K562 (cell line): Measurements from ENCODE around the gene NNAT. TPM values are rescaled to one million over a fixed set of nuclear protein-coding genes. Genes with fewer than 3 reads are reported as not detected.
A peak's percentile ranks its signal among the peaks of the same experiment; 100 is the strongest.

Source experiments
- ATAC-seq: fragments of 200-7000 bp; cut with Tn5 transposase; 3 replicates; pipeline ENCODE4 v1.9.1; 2020; ENCODE audit warnings: moderate library complexity
- BruUV-seq: library from RNA; stranded (reverse); fragments of 400-500 nt; replicated peaks from 2 replicates; lab custom pipeline; 2021; lab: Mats Ljungman, UMichigan
- CTCF ChIA-PET: fragments of 300-600 bp; formaldehyde crosslinking; extraction: SDS; loops from one replicate; lab custom pipeline; 2021; ENCODE audit warnings: low intra/inter-chr PET ratio; lab: Yijun Ruan, JAX
- POLR2A ChIA-PET: fragments of 300-600, 350-650 bp; sonication (Branson Sonifier 250); formaldehyde crosslinking; extraction: SDS; loops from one replicate; lab custom pipeline; 2021; ENCODE audit warnings: antibody characterized with exemption, inconsistent platforms; lab: Yijun Ruan, JAX
- DNase-seq, 4 experiments: peaks; one replicate each; pipeline versions ENCODE4 v3.0.0 to v3.0.0-alpha.2; 2011 to 2018; ENCODE audit warnings: low spot score in 3 of 4, mixed read lengths in 3 of 4; ENCODE audit errors: extremely low read depth in 1 of 4
- FAIRE-seq: peaks from 2 replicates; lab custom pipeline; 2011; peaks lifted over from hg19 to GRCh38; lab: Jason Lieb, UNC
- H2AFZ ChIP-seq: 2 replicates; pipeline ENCODE4 v1.6.0; 2011; ENCODE audit warnings: low read depth, low read length, control low read depth, inconsistent platforms
- H3K27ac ChIP-seq: fragments of 200-600 bp; 3 replicates; pipeline ENCODE4 v1.8.0; 2011; ENCODE audit warnings: low read depth, mild to moderate bottlenecking, control low read depth, inconsistent platforms, low read length, moderate library complexity, mixed read lengths; ENCODE audit errors: extremely low read depth
- H3K27me3 ChIP-seq, 2 experiments: fragments of 300-600 bp in 1 of 2; 2 replicates in 1 of 2; 3 replicates in 1 of 2; pipeline versions ENCODE4 v1.6.0 to v1.8.0; 2011; ENCODE audit warnings: inconsistent platforms in 2 of 2, low read length in 2 of 2, mild to moderate bottlenecking in 1 of 2, mixed read lengths in 1 of 2, moderate library complexity in 1 of 2; ENCODE audit not compliant: control insufficient read depth in 2 of 2, insufficient read depth in 2 of 2
- H3K36me3 ChIP-seq: fragments of 300-600 bp; 3 replicates; pipeline ENCODE4 v1.8.0; 2011; ENCODE audit warnings: mild to moderate bottlenecking, low read length, inconsistent platforms; ENCODE audit not compliant: control insufficient read depth, insufficient read depth
- H3K4me1 ChIP-seq, 2 experiments: fragments of 200-600 bp in 1 of 2; replicated peaks in 1 of 2; 2 replicates in 1 of 2; 3 replicates in 1 of 2; pipeline versions ENCODE4 v1.5.1 to v1.8.0; 2011; ENCODE audit warnings: inconsistent platforms in 2 of 2, low read length in 2 of 2, mild to moderate bottlenecking in 1 of 2, mixed read lengths in 1 of 2, moderate library complexity in 1 of 2; ENCODE audit not compliant: control insufficient read depth in 2 of 2, insufficient read depth in 2 of 2
- H3K4me2 ChIP-seq: 2 replicates; pipeline ENCODE4 v1.6.1; 2011; ENCODE audit warnings: low read length, control low read depth, inconsistent platforms, mixed read lengths; ENCODE audit not compliant: insufficient read depth
- H3K4me3 ChIP-seq: fragments of 200-600 bp; sonication (generic), shearing (Covaris generic); 2 replicates; pipeline ENCODE4 v1.5.1; 2016; ENCODE audit warnings: control low read depth, inconsistent platforms
- H3K79me2 ChIP-seq: fragments of 200-600 bp; 3 replicates; pipeline ENCODE4 v1.8.0; 2011; ENCODE audit warnings: low read length, inconsistent platforms; ENCODE audit not compliant: control insufficient read depth, insufficient read depth
- H3K9ac ChIP-seq, 2 experiments: 2 replicates each; pipeline versions ENCODE4 v1.6.0 to v1.6.1; 2011; ENCODE audit warnings: low read depth in 2 of 2, low read length in 2 of 2, control low read depth in 1 of 2, inconsistent platforms in 1 of 2, mild to moderate bottlenecking in 1 of 2, mixed read lengths in 1 of 2; ENCODE audit not compliant: insufficient read depth in 1 of 2
- H3K9me1 ChIP-seq: one replicate; pipeline ENCODE4 v1.6.0; 2011; ENCODE audit warnings: inconsistent platforms, mild to moderate bottlenecking, low read length, moderate library complexity; ENCODE audit not compliant: control insufficient read depth, insufficient read depth
- H3K9me3 ChIP-seq: replicated peaks from 2 replicates; pipeline ENCODE4 v1.5.1; 2011; ENCODE audit warnings: low read depth, low read length, inconsistent platforms; ENCODE audit not compliant: control insufficient read depth, insufficient read depth
- H4K20me1 ChIP-seq: replicated peaks from 2 replicates; pipeline ENCODE4 v1.6.1; 2011; ENCODE audit warnings: low read length, inconsistent platforms, mixed read lengths; ENCODE audit not compliant: control insufficient read depth, insufficient read depth
- BCOR ChIP-seq: fragments of 450-650 bp; IDR thresholded peaks from 2 replicates; pipeline ENCODE4 v1.6.1; 2016
- CBFA2T2 ChIP-seq: fragments of 450-650 bp; conservative IDR thresholded peaks from 2 replicates; pipeline ENCODE4 v1.6.1; 2017; ENCODE audit warnings: mild to moderate bottlenecking
- CSDE1 ChIP-seq, 2 experiments: fragments of 450-650 bp; IDR thresholded peaks; 2 replicates each; pipeline ENCODE4 v1.6.1; 2016; ENCODE audit warnings: mild to moderate bottlenecking in 1 of 2
- FOXP1 ChIP-seq: sonication (generic); formaldehyde crosslinking; IDR thresholded peaks from 2 replicates; pipeline ENCODE4 v1.8.0; 2022; ENCODE audit warnings: mild to moderate bottlenecking, missing genetic modification reagents
- KDM1A ChIP-seq, 2 experiments: fragments of 450-650 bp; IDR thresholded peaks; 2 replicates each; pipeline ENCODE4 v1.6.1; 2016; ENCODE audit warnings: mild to moderate bottlenecking in 2 of 2
- KDM5B ChIP-seq: fragments of 200-600 bp; sonication (generic); IDR thresholded peaks from 2 replicates; pipeline ENCODE4 v1.6.1; 2012; ENCODE audit warnings: low read depth, mild to moderate bottlenecking, moderate library complexity, low read length, control low read depth, inconsistent platforms; ENCODE audit not compliant: insufficient replicate concordance
- NFE2 ChIP-seq: IDR thresholded peaks from 2 replicates; pipeline ENCODE4 v1.6.1; 2014; ENCODE audit warnings: antibody characterized with exemption, low read depth
- POLR2A ChIP-seq: fragments of 450-650 bp; conservative IDR thresholded peaks from 2 replicates; pipeline ENCODE4 v1.6.1; 2016
- RFX7 ChIP-seq: fragments of 250-450 bp; sonication (Bioruptor Pico); IDR thresholded peaks from 2 replicates; pipeline ENCODE4 v1.5.1; 2021; ENCODE audit warnings: mild to moderate bottlenecking
- SIN3B ChIP-seq: fragments of 450-650 bp; IDR thresholded peaks from 2 replicates; pipeline ENCODE4 v1.6.1; 2017; ENCODE audit warnings: low read depth, mild to moderate bottlenecking, moderate library complexity
- SPI1 ChIP-seq: IDR thresholded peaks from 2 replicates; pipeline ENCODE4 v1.6.1; 2011; ENCODE audit warnings: low read depth, low read length, control low read depth, borderline replicate concordance
- SREBF1 ChIP-seq: fragments of 150-350 bp; IDR thresholded peaks from 2 replicates; pipeline ENCODE4 v1.6.1; 2014; ENCODE audit warnings: antibody characterized with exemption, low read depth, low read length, borderline replicate concordance
- SRSF3 ChIP-seq: fragments of 200-400 bp; formaldehyde crosslinking; IDR thresholded peaks from 2 replicates; pipeline ENCODE4 v1.6.1; 2016; ENCODE audit warnings: mild to moderate bottlenecking, low read length, moderate library complexity; ENCODE audit not compliant: insufficient read depth
- STAT5A ChIP-seq: IDR thresholded peaks from 2 replicates; pipeline ENCODE4 v1.6.1; 2012; ENCODE audit warnings: low read length, inconsistent platforms, borderline replicate concordance
- TAF15 ChIP-seq: fragments of 200-400 bp; formaldehyde crosslinking; IDR thresholded peaks from 2 replicates; pipeline ENCODE4 v1.6.1; 2017; ENCODE audit warnings: mild to moderate bottlenecking, low read depth, low read length, moderate library complexity
- ZFX ChIP-seq: sonication (generic); formaldehyde crosslinking; IDR thresholded peaks from 2 replicates; pipeline ENCODE4 v1.8.0; 2022; ENCODE audit warnings: mild to moderate bottlenecking, missing genetic modification reagents, moderate library complexity
- ZNF3 ChIP-seq: fragments of 250-450 bp; sonication (Bioruptor Pico); IDR thresholded peaks from 2 replicates; pipeline ENCODE4 v1.5.0; 2021; ENCODE audit warnings: mild to moderate bottlenecking, moderate library complexity
- ZNF316 ChIP-seq: fragments of 450-650 bp; IDR thresholded peaks from 2 replicates; pipeline ENCODE4 v1.6.1; 2016
- ZNF740 ChIP-seq, 3 experiments: fragments of 200-800 bp in 1 of 3; sonication (Bioruptor generic) in 1 of 3; sonication (generic) in 1 of 3; formaldehyde crosslinking in 1 of 3; IDR thresholded peaks; 2 replicates each; pipeline versions ENCODE4 v1.6.1 to v1.8.0; 2016 to 2022; ENCODE audit warnings: mild to moderate bottlenecking in 2 of 3, missing compliant biosample characterization in 2 of 3, missing genetic modification characterization in 2 of 3, missing genetic modification reagents in 1 of 3
- WGBS: fragments of 100-300 bp; shearing (Covaris generic); methylation state at CpG from one replicate; pipeline ENCODE4 v1.1.6; 2016; ENCODE audit warnings: low coverage, mixed read lengths; ENCODE audit not compliant: insufficient coverage; ENCODE audit errors: missing lambda C conversion rate; 5-methylcytosine and 5-hydroxymethylcytosine counted together
- in situ Hi-C: fragments of 300-500 bp; cut with MboI; formaldehyde crosslinking; loops from 4 replicates; pipeline ENCODE4 v1.15.0; 2018; ENCODE audit warnings: inconsistent platforms, mixed read lengths
- intact Hi-C: fragments of 100-400 bp; cut with micrococcal nuclease; formaldehyde crosslinking; loops from 2 replicates; pipeline ENCODE4 v1.14.2; 2022
- polyA plus RNA-seq, 8 experiments: library from polyadenylated mRNA; depleted of rRNA in 4 of 8; stranded (reverse) in 5 of 8; unstranded in 3 of 8; fragments of >200 nt; fragmentation: Nextera tagmentation in 2 of 8; fragmentation: Illumina TruSeq in 1 of 8; extraction: Ambion mirVana in 2 of 8; extraction: Trizol in 1 of 8; gene quantifications; 2 replicates each; pipeline versions ENCODE4 v1.2.1 to v1.2.3, GENCODE V29; 2011 to 2014; ENCODE audit warnings: inconsistent platforms in 1 of 8, missing spikeins in 1 of 8
- total RNA-seq, 7 experiments: library from RNA; depleted of rRNA in 6 of 7; stranded (reverse); fragments of >200 nt in 6 of 7; fragmentation: Illumina TruSeq in 2 of 7; extraction: Trizol in 2 of 7; gene quantifications; 2 replicates each; pipeline versions ENCODE4 v1.2.1 to v1.2.3, GENCODE V29; 2011 to 2021; ENCODE audit warnings: low replicate concordance in 1 of 7

Gene NNAT
- total and polyA plus RNA-seq, 9 of the 15 experiments (the other 6 are each of a cell fraction or from before 2014, with no cell fraction given) = 0.13 TPM; not detected in 8

GRCh38 chr20:37526839-37527637, 6.0 kb downstream of the NNAT start:
- Histone ChIP-seq H3K4me3 (peak overlapping the region; percentile 84), H3K4me1 (peaks cover 28 to 32% of the 10 kb centered on the region in 2 experiments), H3K9me3 (no peaks in the 10 kb centered on the region; the same call in 1 of the 2 replicates), H3K27ac (peak overlapping the region; percentile 97), H3K9me1 (peaks cover 4% of the 10 kb centered on the region), H3K79me2 (peaks cover 49% of the 10 kb centered on the region), H2AFZ (peak overlapping the region; percentile 94), H3K9ac (peak overlapping the region; percentile 88 to 92), H3K36me3 (peaks cover 9% of the 10 kb centered on the region; the same call in 1 of the 3 replicates), H3K27me3 (no peaks in the 10 kb centered on the region), H3K4me2 (peak overlapping the region; percentile 85), H4K20me1 (no peaks in the 10 kb centered on the region; the same call in 1 of the 2 replicates)
- in situ Hi-C loops = loop anchor here (5.0 kb wide), 1 partner anchor 255 kb away; no protein-coding TSS in a partner anchor
- WGBS = under 1% methylated on average over 24 of the region's 28 CpGs
- ATAC-seq (peak; percentile 29), DNase-seq (peak in 1 of 4 experiments; percentile 39), FAIRE-seq (no peak)
- intact Hi-C loops = loop anchor here (5.0 kb wide), 1 partner anchor 135 kb away; no protein-coding TSS in a partner anchor
- TSS peak; percentile 78 for BruUV-seq
- ChIA-PET CTCF (no interaction called here), POLR2A (interaction anchor here (0.6 to 1.6 kb wide), 9 partner anchors 12 to 348 kb away, joined by 3 to 5 read pairs (median 3); partner anchors contain the start of genes MROH8 and RPN2)
- TF ChIP-seq TAF15 (no peak), ZNF316 (no peak), SREBF1 (no peak), ZFX (no peak), BCOR (no peak), SIN3B (no peak), NFE2 (no peak), ZNF740 (CRISPR knock-in tag; IDR thresholded peaks at IDR 0.05) (0 out of 2 replicates have a peak, but pooled peaks have one; percentile 36), ZNF740 (tag; IDR thresholded peaks at IDR 0.05) (no peak), SPI1 (no peak), CBFA2T2 (no peak), FOXP1 (CRISPR knock-in tag) (0 out of 2 replicates have a peak, but pooled peaks have one; percentile 7), STAT5A (no peak), KDM5B (peak; percentile 17), POLR2A (no peak), CSDE1 (IDR thresholded peaks at IDR 0.05) (no peak), ZNF3 (CRISPR knock-in tag) (no peak), KDM1A (IDR thresholded peaks at IDR 0.05) (peak; percentile 72 to 89; a peak in 3 of 4 replicates), SRSF3 (no peak), RFX7 (no peak)
